Kidney epithelial cell (primary cell): ENCODE measurements around the gene STK10. TPM values are rescaled to one million over a fixed set of nuclear protein-coding genes. Genes with fewer than 3 reads are reported as not detected.
A peak's percentile ranks its signal among the peaks of the same experiment; 100 is the strongest.

Source experiments
- DNase-seq: peaks from one replicate; pipeline ENCODE4 v3.0.0-alpha.2; 2010; ENCODE audit warnings: low read depth
- H3K27me3 ChIP-seq: 2 replicates; pipeline ENCODE4 v1.6.0; 2011; ENCODE audit warnings: low read length; ENCODE audit not compliant: control insufficient read depth, insufficient read depth
- H3K36me3 ChIP-seq: 2 replicates; pipeline ENCODE4 v1.5.1; 2011; ENCODE audit warnings: low read length; ENCODE audit not compliant: control insufficient read depth, insufficient read depth
- H3K4me3 ChIP-seq: 2 replicates; pipeline ENCODE4 v1.5.1; 2011; ENCODE audit warnings: low read depth, mild to moderate bottlenecking, control low read depth, low read length
- CTCF ChIP-seq: IDR thresholded peaks from 2 replicates; pipeline ENCODE4 v1.5.1; 2011; ENCODE audit warnings: mild to moderate bottlenecking, moderate library complexity, low read length, control low read depth, inconsistent platforms; ENCODE audit not compliant: insufficient read depth, poor library complexity, severe bottlenecking
- total RNA-seq: library from RNA; depleted of rRNA; stranded (reverse); fragments of >200 nt; gene quantifications from 2 replicates; pipeline ENCODE4 v1.2.3, GENCODE V29; 2015

The STK10 gene
- total RNA-seq, 1 donor from 2014 or later: 24.7 TPM

GRCh38 chr5:172141949-172142319, 46.1 kb downstream of the STK10 start:
- Histone ChIP-seq H3K27me3 (no peaks in the 10 kb centered on the region), H3K4me3 (no peak overlapping the region), H3K36me3 (no peaks in the 10 kb centered on the region)
- no peak for TF ChIP-seq CTCF
- no peak for DNase-seq

GRCh38 chr5:172140866-172141265, 47.2 kb downstream of the STK10 start:
- no peaks in the 10 kb centered on the region for H3K36me3 ChIP-seq
- no peak for TF ChIP-seq CTCF
- DNase-seq: no peak
- no peaks in the 10 kb centered on the region for H3K27me3 ChIP-seq
- no peak overlapping the region for H3K4me3 ChIP-seq

GRCh38 chr5:172140120-172140519, 47.9 kb downstream of the STK10 start:
- no peak for TF ChIP-seq CTCF
- DNase-seq: no peak

GRCh38 chr5:172137046-172137445, 51.0 kb downstream of the STK10 start:
- no peak for DNase-seq
- H3K27me3 ChIP-seq: no peaks in the 10 kb centered on the region
- H3K36me3 ChIP-seq: no peaks in the 10 kb centered on the region
- H3K4me3 ChIP-seq: no peak overlapping the region
- no peak for TF ChIP-seq CTCF

More at GRCh38 chr5:172140120-172140519, 47.9 kb downstream of the STK10 start:
- no peaks in the 10 kb centered on the region for H3K36me3 ChIP-seq
- H3K4me3 ChIP-seq: no peak overlapping the region
- no peaks in the 10 kb centered on the region for H3K27me3 ChIP-seq

- peak; percentile 94 for DNase-seq
- H3K27me3 ChIP-seq: no peaks in the 10 kb centered on the region
- H3K4me3 ChIP-seq: no peak overlapping the region
- TF ChIP-seq CTCF: no peak
- H3K36me3 ChIP-seq: no peaks in the 10 kb centered on the region
Observed at GRCh38 chr5:172133359-172134029, 54.5 kb downstream of the STK10 start.

GRCh38 chr5:172131690-172132089, 56.3 kb downstream of the STK10 start:
- Histone ChIP-seq H3K36me3 (no peaks in the 10 kb centered on the region), H3K27me3 (no peaks in the 10 kb centered on the region), H3K4me3 (no peak overlapping the region)
- no peak for TF ChIP-seq CTCF
- DNase-seq: no peak
